ENCODE data around the gene SLC8A3. TPM values are rescaled to one million over a fixed set of nuclear protein-coding genes. Genes with fewer than 3 reads are reported as not detected.

SLC8A3 gene
- total and polyA plus RNA-seq, 2 of the 13 experiments (the other 11 are each of a cell fraction or from before 2014, with no cell fraction given): 0.01 to 0.02 TPM

DNA sequence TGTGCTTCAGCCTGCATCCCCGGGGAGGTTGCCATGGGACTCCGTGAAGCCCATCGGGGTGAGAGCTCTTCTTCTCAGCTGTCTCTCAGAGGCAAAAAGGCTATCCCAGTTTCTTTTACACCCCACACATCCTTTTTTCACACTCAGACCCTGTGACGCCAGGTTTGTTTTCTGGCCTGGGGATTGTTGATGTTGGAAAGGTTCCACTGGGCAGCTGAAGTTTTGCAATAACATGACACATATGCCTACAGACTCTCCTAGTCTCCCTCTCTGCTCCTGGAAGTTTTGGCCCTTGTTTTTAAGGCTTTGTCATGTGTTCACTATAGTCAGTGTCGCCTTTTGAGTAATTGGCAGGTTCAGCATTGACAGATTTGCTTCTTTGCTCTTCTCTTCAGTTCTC, 190.9 kb downstream of the SLC8A3 start (continued):
- TF ChIP-seq NCOR1 (IDR thresholded peaks at IDR 0.05; ENCODE audit: borderline replicate concordance, low read length) (no peak), FOSL2 (CRISPR knock-in tag; IDR thresholded peaks at IDR 0.05) (peak; percentile 33; the same call in 1 of the 2 replicates), CREB1 (IDR thresholded peaks at IDR 0.05) (no peak), CREB1 (CRISPR knock-in tag; IDR thresholded peaks at IDR 0.05) (no peak), MTF2 (CRISPR knock-in tag; IDR thresholded peaks at IDR 0.05; ENCODE audit: borderline replicate concordance) (no peak), STAT5B (CRISPR knock-in tag; IDR thresholded peaks at IDR 0.05) (no peak)
- TF ChIP-seq, protein P1, sequence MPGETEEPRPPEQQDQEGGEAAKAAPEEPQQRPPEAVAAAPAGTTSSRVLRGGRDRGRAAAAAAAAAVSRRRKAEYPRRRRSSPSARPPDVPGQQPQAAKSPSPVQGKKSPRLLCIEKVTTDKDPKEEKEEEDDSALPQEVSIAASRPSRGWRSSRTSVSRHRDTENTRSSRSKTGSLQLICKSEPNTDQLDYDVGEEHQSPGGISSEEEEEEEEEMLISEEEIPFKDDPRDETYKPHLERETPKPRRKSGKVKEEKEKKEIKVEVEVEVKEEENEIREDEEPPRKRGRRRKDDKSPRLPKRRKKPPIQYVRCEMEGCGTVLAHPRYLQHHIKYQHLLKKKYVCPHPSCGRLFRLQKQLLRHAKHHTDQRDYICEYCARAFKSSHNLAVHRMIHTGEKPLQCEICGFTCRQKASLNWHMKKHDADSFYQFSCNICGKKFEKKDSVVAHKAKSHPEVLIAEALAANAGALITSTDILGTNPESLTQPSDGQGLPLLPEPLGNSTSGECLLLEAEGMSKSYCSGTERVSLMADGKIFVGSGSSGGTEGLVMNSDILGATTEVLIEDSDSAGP (CRISPR knock-in tag; IDR thresholded peaks at IDR 0.05; ENCODE audit: borderline replicate concordance): no peak
- TF ChIP-seq, protein P2, sequence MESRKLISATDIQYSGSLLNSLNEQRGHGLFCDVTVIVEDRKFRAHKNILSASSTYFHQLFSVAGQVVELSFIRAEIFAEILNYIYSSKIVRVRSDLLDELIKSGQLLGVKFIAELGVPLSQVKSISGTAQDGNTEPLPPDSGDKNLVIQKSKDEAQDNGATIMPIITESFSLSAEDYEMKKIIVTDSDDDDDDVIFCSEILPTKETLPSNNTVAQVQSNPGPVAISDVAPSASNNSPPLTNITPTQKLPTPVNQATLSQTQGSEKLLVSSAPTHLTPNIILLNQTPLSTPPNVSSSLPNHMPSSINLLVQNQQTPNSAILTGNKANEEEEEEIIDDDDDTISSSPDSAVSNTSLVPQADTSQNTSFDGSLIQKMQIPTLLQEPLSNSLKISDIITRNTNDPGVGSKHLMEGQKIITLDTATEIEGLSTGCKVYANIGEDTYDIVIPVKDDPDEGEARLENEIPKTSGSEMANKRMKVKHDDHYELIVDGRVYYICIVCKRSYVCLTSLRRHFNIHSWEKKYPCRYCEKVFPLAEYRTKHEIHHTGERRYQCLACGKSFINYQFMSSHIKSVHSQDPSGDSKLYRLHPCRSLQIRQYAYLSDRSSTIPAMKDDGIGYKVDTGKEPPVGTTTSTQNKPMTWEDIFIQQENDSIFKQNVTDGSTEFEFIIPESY (CRISPR knock-in tag; IDR thresholded peaks at IDR 0.05): no peak

DNA sequence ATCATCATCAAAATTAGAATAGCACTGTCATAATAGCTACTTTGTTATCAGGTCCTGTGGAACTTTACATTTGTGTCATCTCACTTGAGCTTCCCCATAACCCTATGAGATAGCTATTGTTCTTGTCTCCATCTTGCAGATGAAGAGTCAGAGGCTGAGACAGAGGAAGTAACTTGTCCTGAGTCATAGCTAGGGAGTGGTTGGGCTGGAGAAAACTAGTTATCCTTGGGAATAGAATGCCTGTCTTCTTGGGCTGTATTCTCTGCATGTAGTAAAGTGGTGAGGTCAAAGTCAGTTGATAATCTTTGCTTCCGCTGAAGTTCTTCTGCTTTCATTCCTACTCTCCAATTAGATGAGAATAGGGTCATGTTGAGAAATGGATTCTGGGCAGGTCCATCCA, 192.5 kb downstream of the SLC8A3 start:
- no peak overlapping the region for H3K9ac ChIP-seq (ENCODE audit: insufficient read depth, low read depth, low read length)
- ChIA-PET POLR2A (interaction anchor here (1.5 kb wide), 1 partner anchor 9 kb away, joined by 4 read pairs; no protein-coding TSS in a partner anchor), CTCF (ENCODE audit: low intra/inter-chr PET ratio, low total read pairs) (no interaction called here)
- intact Hi-C loops (cut with micrococcal nuclease; ENCODE audit: unreplicated experiment) (no loop called here), in situ Hi-C loops (cut with HindIII; ENCODE audit: extremely low pct_ligation_motif_present, low pct_unique_long_range_greater_than_20kb) (no loop called here)
- no peak overlapping the region for H3K27ac ChIP-seq (ENCODE audit: extremely low read length, insufficient read depth, low read length)
- BruUV-seq (replicated peaks): no TSS peak
- H4K20me1 ChIP-seq (ENCODE audit: insufficient read depth, low read length): no peaks in the 10 kb centered on the region
- H3K27me3 ChIP-seq (ENCODE audit: control insufficient read depth in 1 of 2, insufficient read depth in 2 of 2, low read length in 2 of 2): no peaks in the 10 kb centered on the region
- peaks cover 3 to 5% of the 10 kb centered on the region in 2 experiments; a peak in 4 of 5 replicates for H3K36me3 ChIP-seq (replicated peaks in 1 of 2; ENCODE audit: control insufficient read depth in 1 of 2, insufficient read depth in 2 of 2, low read length in 2 of 2)
- DNase-seq (ENCODE audit: low spot score) (no peak), ATAC-seq (no peak), FAIRE-seq (no peak)
- no peak overlapping the region for H3K4me2 ChIP-seq (ENCODE audit: low read depth, low read length)
- no peaks in the 10 kb centered on the region for H3K79me2 ChIP-seq (ENCODE audit: insufficient read depth, low read length)
- H3K4me1 ChIP-seq (ENCODE audit: insufficient read depth, low read length): peaks cover 19% of the 10 kb centered on the region
- WGBS (ENCODE audit: low lambda C conversion rate): 92% methylated on average over 1 of the region's 1 CpG
- H2AFZ ChIP-seq (ENCODE audit: low read length): no peak overlapping the region
- no peaks in the 10 kb centered on the region for H3K9me3 ChIP-seq (ENCODE audit: low read length)
- no peak overlapping the region for H3K4me3 ChIP-seq (replicated peaks in 1 of 3; ENCODE audit: insufficient read depth in 1 of 3, low read depth in 2 of 3, low read length in 3 of 3)
- no peak for TF ChIP-seq ZNF510 (CRISPR knock-in tag; IDR thresholded peaks at IDR 0.05; ENCODE audit: low read depth)
- TF ChIP-seq ZNF446 (CRISPR knock-in tag; IDR thresholded peaks at IDR 0.05): no peak
- TF ChIP-seq, protein P3, sequence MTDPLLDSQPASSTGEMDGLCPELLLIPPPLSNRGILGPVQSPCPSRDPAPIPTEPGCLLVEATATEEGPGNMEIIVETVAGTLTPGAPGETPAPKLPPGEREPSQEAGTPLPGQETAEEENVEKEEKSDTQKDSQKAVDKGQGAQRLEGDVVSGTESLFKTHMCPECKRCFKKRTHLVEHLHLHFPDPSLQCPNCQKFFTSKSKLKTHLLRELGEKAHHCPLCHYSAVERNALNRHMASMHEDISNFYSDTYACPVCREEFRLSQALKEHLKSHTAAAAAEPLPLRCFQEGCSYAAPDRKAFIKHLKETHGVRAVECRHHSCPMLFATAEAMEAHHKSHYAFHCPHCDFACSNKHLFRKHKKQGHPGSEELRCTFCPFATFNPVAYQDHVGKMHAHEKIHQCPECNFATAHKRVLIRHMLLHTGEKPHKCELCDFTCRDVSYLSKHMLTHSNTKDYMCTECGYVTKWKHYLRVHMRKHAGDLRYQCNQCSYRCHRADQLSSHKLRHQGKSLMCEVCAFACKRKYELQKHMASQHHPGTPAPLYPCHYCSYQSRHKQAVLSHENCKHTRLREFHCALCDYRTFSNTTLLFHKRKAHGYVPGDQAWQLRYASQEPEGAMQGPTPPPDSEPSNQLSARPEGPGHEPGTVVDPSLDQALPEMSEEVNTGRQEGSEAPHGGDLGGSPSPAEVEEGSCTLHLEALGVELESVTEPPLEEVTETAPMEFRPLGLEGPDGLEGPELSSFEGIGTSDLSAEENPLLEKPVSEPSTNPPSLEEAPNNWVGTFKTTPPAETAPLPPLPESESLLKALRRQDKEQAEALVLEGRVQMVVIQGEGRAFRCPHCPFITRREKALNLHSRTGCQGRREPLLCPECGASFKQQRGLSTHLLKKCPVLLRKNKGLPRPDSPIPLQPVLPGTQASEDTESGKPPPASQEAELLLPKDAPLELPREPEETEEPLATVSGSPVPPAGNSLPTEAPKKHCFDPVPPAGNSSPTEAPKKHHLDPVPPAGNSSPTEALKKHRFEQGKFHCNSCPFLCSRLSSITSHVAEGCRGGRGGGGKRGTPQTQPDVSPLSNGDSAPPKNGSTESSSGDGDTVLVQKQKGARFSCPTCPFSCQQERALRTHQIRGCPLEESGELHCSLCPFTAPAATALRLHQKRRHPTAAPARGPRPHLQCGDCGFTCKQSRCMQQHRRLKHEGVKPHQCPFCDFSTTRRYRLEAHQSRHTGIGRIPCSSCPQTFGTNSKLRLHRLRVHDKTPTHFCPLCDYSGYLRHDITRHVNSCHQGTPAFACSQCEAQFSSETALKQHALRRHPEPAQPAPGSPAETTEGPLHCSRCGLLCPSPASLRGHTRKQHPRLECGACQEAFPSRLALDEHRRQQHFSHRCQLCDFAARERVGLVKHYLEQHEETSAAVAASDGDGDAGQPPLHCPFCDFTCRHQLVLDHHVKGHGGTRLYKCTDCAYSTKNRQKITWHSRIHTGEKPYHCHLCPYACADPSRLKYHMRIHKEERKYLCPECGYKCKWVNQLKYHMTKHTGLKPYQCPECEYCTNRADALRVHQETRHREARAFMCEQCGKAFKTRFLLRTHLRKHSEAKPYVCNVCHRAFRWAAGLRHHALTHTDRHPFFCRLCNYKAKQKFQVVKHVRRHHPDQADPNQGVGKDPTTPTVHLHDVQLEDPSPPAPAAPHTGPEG (CRISPR knock-in tag; IDR thresholded peaks at IDR 0.05): no peak
- no peak for TF ChIP-seq ZNF549 (CRISPR knock-in tag; IDR thresholded peaks at IDR 0.05)
- no peak for TF ChIP-seq CEBPB (IDR thresholded peaks at IDR 0.05; ENCODE audit: borderline replicate concordance, low read depth, low read length)
- TF ChIP-seq SRY (CRISPR knock-in tag; IDR thresholded peaks at IDR 0.05): no peak
